A673 (cell line): ENCODE results near the gene TBC1D2B.
"Not testable (repeated sequence)": the region's sequence is repeated elsewhere in the genome, so short reads cannot be mapped to it uniquely, and the experiment has no call there.

Experiments used
- CTCF ChIP-seq: fragments of 300-800, 200-600 bp; sonication (generic); conservative IDR thresholded peaks from 2 replicates; pipeline ENCODE4 v1.5.1; 2017; ENCODE audit warnings: low read depth, mild to moderate bottlenecking, antibody characterized with exemption, low read length, moderate library complexity, mixed read lengths
- EZH2 ChIP-seq: fragments of 200-600 bp; sonication (generic); IDR thresholded peaks from 2 replicates; pipeline ENCODE4 v1.6.1; 2017; ENCODE audit warnings: borderline replicate concordance, low read depth, mild to moderate bottlenecking, mixed read lengths, antibody characterized with exemption, low read length; ENCODE audit not compliant: poor library complexity, severe bottlenecking

- not testable (repeated sequence) for TF ChIP-seq CTCF, EZH2
Measured at GRCh38 chr15:77996713-77997171, 80.8 kb downstream of the TBC1D2B start.
